ENCODE data around the gene COX6A2.
"Not testable (repeated sequence)": the region's sequence is repeated elsewhere in the genome, so short reads cannot be mapped to it uniquely, and the experiment has no call there.

Gene COX6A2

DNA sequence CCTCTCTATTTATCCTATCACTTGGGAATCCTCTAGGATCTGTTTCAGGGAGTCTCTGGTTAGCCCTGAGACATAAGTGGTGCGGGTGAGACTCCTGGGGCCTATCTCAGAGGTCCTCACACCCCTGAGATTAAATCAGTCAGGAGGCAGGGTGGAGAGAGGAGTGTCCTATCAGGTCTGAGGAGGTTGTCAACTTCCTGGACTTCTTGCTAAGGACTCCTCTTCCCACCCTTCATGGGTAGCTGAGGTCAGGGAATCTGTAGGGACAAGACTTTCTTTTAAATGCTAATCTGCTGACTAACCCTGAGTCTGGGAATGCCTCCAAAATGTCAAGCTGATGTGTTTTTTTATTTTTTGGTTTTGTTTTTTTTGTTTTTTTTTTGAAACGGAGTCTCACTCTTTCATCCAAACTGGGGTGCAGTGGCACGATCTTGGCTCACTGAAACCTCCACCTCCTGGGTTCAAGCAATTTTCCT lies 24.5 kb upstream of the COX6A2 start:
- H3K27ac ChIP-seq (ENCODE audit: low read depth, low read length) = no peak overlapping the region
- H3K4ac ChIP-seq (ENCODE audit: low read depth, low read length) = no peak overlapping the region
- no peak overlapping the region for H3K9ac ChIP-seq (ENCODE audit: low read length)
- DNase-seq = peak; percentile 88
- no peak overlapping the region for H3K4me3 ChIP-seq (ENCODE audit: low read length)
- no peak overlapping the region for H3K18ac ChIP-seq (ENCODE audit: low read length)
- no peak overlapping the region for H3K23ac ChIP-seq (ENCODE audit: low read length)
- H3K36me3 ChIP-seq (ENCODE audit: control insufficient read depth, insufficient read depth, low read length) = no peaks in the 10 kb centered on the region
- no peak overlapping the region for H3K56ac ChIP-seq (ENCODE audit: low read length)
- H2BK15ac ChIP-seq (replicated peaks; ENCODE audit: low read depth) = no peak overlapping the region
- H3K4me1 ChIP-seq (ENCODE audit: control insufficient read depth, low read depth, low read length) = peaks cover 7% of the 10 kb centered on the region
- no peaks in the 10 kb centered on the region for H3K27me3 ChIP-seq (ENCODE audit: insufficient read depth, low read length, poor library complexity)
- no peak overlapping the region for H2AK5ac ChIP-seq (ENCODE audit: low read length)
- no peak overlapping the region for H3K4me2 ChIP-seq (ENCODE audit: low read length)
- peaks cover 16% of the 10 kb centered on the region for H3K79me2 ChIP-seq (ENCODE audit: control insufficient read depth, insufficient read depth, low read length)
- WGBS (ENCODE audit: extremely low coverage, insufficient coverage, low lambda C conversion rate) = no CpG with 5 or more reads among the region's 3 CpGs
- H4K8ac ChIP-seq (ENCODE audit: low read depth, low read length) = no peak overlapping the region
- H3K79me1 ChIP-seq (ENCODE audit: low read length) = peaks cover 17% of the 10 kb centered on the region
- H4K5ac ChIP-seq (ENCODE audit: low read length) = no peak overlapping the region
- H2BK5ac ChIP-seq (ENCODE audit: low read length) = no peak overlapping the region
- no peak overlapping the region for H2BK120ac ChIP-seq (ENCODE audit: low read depth, low read length)

DNA sequence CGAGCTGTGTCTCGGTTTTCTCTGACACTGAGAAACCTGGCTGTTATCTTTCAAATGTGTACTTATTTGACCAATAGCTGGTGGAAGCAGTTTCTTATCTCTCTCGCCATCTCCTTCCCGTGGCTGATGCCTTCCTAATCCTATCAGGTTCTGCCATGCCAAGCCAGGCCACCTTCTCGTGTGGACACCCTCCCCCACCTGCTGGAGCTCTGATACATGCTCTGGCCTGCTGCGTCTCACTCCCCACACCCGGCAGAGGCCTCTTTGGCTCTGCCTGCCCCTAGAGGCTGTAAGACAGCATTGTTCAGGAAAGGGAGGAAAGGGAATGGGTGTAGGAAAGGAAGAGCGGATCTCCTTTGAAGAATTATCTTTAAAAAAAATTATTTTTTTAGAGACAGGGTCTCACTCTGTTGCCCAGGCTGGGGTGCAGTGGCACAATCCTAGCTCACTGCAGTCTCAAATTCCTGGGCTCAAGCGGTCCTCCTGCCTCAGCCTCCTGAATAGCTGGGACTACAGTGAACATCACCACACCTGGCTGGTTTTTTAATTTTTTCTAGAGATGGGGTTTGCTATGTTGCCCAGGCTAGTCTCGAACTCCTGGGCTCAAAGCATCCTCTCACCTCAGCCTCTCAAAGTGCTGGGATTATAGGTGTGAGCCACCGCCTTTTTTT lies 23.7 kb upstream of the COX6A2 start:
- no peak overlapping the region for H4K8ac ChIP-seq (ENCODE audit: low read depth, low read length)
- no peak overlapping the region for H3K27ac ChIP-seq (ENCODE audit: low read depth, low read length)
- H2BK120ac ChIP-seq (ENCODE audit: low read depth, low read length) = no peak overlapping the region
- H3K36me3 ChIP-seq (ENCODE audit: control insufficient read depth, insufficient read depth, low read length) = no peaks in the 10 kb centered on the region
- no peak overlapping the region for H2AK5ac ChIP-seq (ENCODE audit: low read length)
- no peak overlapping the region for H4K5ac ChIP-seq (ENCODE audit: low read length)
- H3K27me3 ChIP-seq (ENCODE audit: insufficient read depth, low read length, poor library complexity) = no peaks in the 10 kb centered on the region
- H2BK15ac ChIP-seq (replicated peaks; ENCODE audit: low read depth) = no peak overlapping the region
- H3K79me2 ChIP-seq (ENCODE audit: control insufficient read depth, insufficient read depth, low read length) = peaks cover 8% of the 10 kb centered on the region
- H3K9ac ChIP-seq (ENCODE audit: low read length) = no peak overlapping the region
- H3K18ac ChIP-seq (ENCODE audit: low read length) = no peak overlapping the region
- peak; percentile 94 for DNase-seq
- H3K4me2 ChIP-seq (ENCODE audit: low read length) = no peak overlapping the region
- H2BK5ac ChIP-seq (ENCODE audit: low read length) = no peak overlapping the region
- WGBS (ENCODE audit: extremely low coverage, insufficient coverage, low lambda C conversion rate) = no CpG with 5 or more reads among the region's 11 CpGs
- H3K4me3 ChIP-seq (ENCODE audit: low read length) = no peak overlapping the region
- no peak overlapping the region for H3K56ac ChIP-seq (ENCODE audit: low read length)
- peaks cover 6% of the 10 kb centered on the region for H3K4me1 ChIP-seq (ENCODE audit: control insufficient read depth, low read depth, low read length)
- H3K23ac ChIP-seq (ENCODE audit: low read length) = no peak overlapping the region
- peaks cover 11% of the 10 kb centered on the region for H3K79me1 ChIP-seq (ENCODE audit: low read length)
- no peak overlapping the region for H3K4ac ChIP-seq (ENCODE audit: low read depth, low read length)

DNA sequence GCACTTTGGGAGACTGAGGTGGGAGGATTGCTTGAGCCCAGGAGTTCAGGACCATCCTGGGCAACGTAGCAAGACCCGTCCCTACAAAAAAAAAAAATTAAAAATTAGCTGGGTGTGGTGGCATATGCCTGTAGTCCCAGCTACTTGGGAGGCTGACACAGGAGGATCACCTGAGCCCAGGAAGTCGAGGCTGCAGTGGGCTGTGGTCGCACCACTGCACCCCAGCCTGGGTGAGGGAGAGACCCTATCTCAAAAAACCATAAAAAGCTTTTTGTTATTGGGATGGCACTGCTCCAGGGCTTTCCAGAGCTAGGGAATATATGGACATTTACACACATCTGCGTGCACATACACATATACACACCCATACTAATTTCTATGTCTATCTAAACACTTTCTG lies 23.0 kb upstream of the COX6A2 start:
- Histone ChIP-seq H3K23ac (ENCODE audit: low read length) (no peak overlapping the region), H3K4me2 (ENCODE audit: low read length) (no peak overlapping the region), H3K4me3 (ENCODE audit: low read length) (no peak overlapping the region), H3K9ac (ENCODE audit: low read length) (no peak overlapping the region), H3K27me3 (ENCODE audit: insufficient read depth, low read length, poor library complexity) (no peaks in the 10 kb centered on the region), H3K79me1 (ENCODE audit: low read length) (peaks cover 7% of the 10 kb centered on the region), H2AK5ac (ENCODE audit: low read length) (no peak overlapping the region), H3K27ac (ENCODE audit: low read depth, low read length) (no peak overlapping the region), H4K5ac (ENCODE audit: low read length) (no peak overlapping the region), H2BK5ac (ENCODE audit: low read length) (no peak overlapping the region), H3K4me1 (ENCODE audit: control insufficient read depth, low read depth, low read length) (peaks cover 6% of the 10 kb centered on the region), H2BK120ac (ENCODE audit: low read depth, low read length) (no peak overlapping the region), H3K79me2 (ENCODE audit: control insufficient read depth, insufficient read depth, low read length) (peaks cover 3% of the 10 kb centered on the region), H3K56ac (ENCODE audit: low read length) (no peak overlapping the region), H2BK15ac (replicated peaks; ENCODE audit: low read depth) (no peak overlapping the region), H3K36me3 (ENCODE audit: control insufficient read depth, insufficient read depth, low read length) (no peaks in the 10 kb centered on the region), H3K4ac (ENCODE audit: low read depth, low read length) (no peak overlapping the region), H4K8ac (ENCODE audit: low read depth, low read length) (no peak overlapping the region), H3K18ac (ENCODE audit: low read length) (no peak overlapping the region)
- no peak for DNase-seq
- no CpG with 5 or more reads among the region's 5 CpGs for WGBS (ENCODE audit: extremely low coverage, insufficient coverage, low lambda C conversion rate)

DNA sequence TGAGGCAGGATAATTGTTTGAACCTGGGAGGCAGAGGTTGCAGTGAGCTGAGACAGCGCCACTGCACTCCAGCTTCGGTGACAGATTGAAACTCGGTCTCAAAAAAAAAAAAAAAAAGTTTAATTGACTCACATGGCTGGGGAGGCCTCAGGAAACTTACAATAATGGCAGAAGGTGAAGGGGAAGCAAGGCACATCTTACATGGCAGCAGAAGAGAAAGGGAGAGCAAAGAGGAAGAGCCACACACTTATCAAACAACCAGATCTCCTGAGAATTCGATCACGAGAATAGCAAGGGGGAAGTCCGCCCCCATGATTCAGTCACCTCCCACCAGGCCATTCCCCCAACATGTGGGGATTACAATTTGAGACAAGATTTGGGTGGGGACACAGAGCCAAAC lies 17.8 kb upstream of the COX6A2 start:
- H3K27ac ChIP-seq (ENCODE audit: low read depth, low read length); H3K56ac ChIP-seq (ENCODE audit: low read length); H4K8ac ChIP-seq (ENCODE audit: low read depth, low read length); H3K18ac ChIP-seq (ENCODE audit: low read length); H4K5ac ChIP-seq (ENCODE audit: low read length); H2BK15ac ChIP-seq (replicated peaks; ENCODE audit: low read depth); H3K27me3 ChIP-seq (ENCODE audit: insufficient read depth, low read length, poor library complexity); H2BK5ac ChIP-seq (ENCODE audit: low read length); H3K4me3 ChIP-seq (ENCODE audit: low read length); H3K36me3 ChIP-seq (ENCODE audit: control insufficient read depth, insufficient read depth, low read length); H3K4ac ChIP-seq (ENCODE audit: low read depth, low read length); H3K79me1 ChIP-seq (ENCODE audit: low read length); H3K9ac ChIP-seq (ENCODE audit: low read length); H2AK5ac ChIP-seq (ENCODE audit: low read length); DNase-seq; H3K4me1 ChIP-seq (ENCODE audit: control insufficient read depth, low read depth, low read length); H3K79me2 ChIP-seq (ENCODE audit: control insufficient read depth, insufficient read depth, low read length); H2BK120ac ChIP-seq (ENCODE audit: low read depth, low read length); H3K4me2 ChIP-seq (ENCODE audit: low read length); H3K23ac ChIP-seq (ENCODE audit: low read length): not testable (repeated sequence)
- no CpG with 5 or more reads among the region's 6 CpGs for WGBS (ENCODE audit: extremely low coverage, insufficient coverage, low lambda C conversion rate)

GRCh38 chr16:31441956-31442355 lies 13.8 kb upstream of the COX6A2 start:
- H3K4ac ChIP-seq (ENCODE audit: low read depth, low read length) = no peak overlapping the region
- no peak overlapping the region for H3K27ac ChIP-seq (ENCODE audit: low read depth, low read length)
- H3K4me3 ChIP-seq (ENCODE audit: low read length) = no peak overlapping the region
- no peak overlapping the region for H4K8ac ChIP-seq (ENCODE audit: low read depth, low read length)
- no peak overlapping the region for H2BK15ac ChIP-seq (replicated peaks; ENCODE audit: low read depth)
- no peak overlapping the region for H3K9ac ChIP-seq (ENCODE audit: low read length)
- H3K18ac ChIP-seq (ENCODE audit: low read length) = no peak overlapping the region
- no peak overlapping the region for H2BK120ac ChIP-seq (ENCODE audit: low read depth, low read length)
- H4K5ac ChIP-seq (ENCODE audit: low read length) = no peak overlapping the region
- no peak overlapping the region for H3K56ac ChIP-seq (ENCODE audit: low read length)
- no peaks in the 10 kb centered on the region for H3K4me1 ChIP-seq (ENCODE audit: control insufficient read depth, low read depth, low read length)
- no peak overlapping the region for H3K23ac ChIP-seq (ENCODE audit: low read length)
- no peak overlapping the region for H2BK5ac ChIP-seq (ENCODE audit: low read length)
- no peaks in the 10 kb centered on the region for H3K79me1 ChIP-seq (ENCODE audit: low read length)
- DNase-seq = no peak
- no CpG with 5 or more reads among the region's 34 CpGs for WGBS (ENCODE audit: extremely low coverage, insufficient coverage, low lambda C conversion rate)
- H3K36me3 ChIP-seq (ENCODE audit: control insufficient read depth, insufficient read depth, low read length) = no peaks in the 10 kb centered on the region
- no peaks in the 10 kb centered on the region for H3K79me2 ChIP-seq (ENCODE audit: control insufficient read depth, insufficient read depth, low read length)
- no peak overlapping the region for H2AK5ac ChIP-seq (ENCODE audit: low read length)
- no peaks in the 10 kb centered on the region for H3K27me3 ChIP-seq (ENCODE audit: insufficient read depth, low read length, poor library complexity)
- no peak overlapping the region for H3K4me2 ChIP-seq (ENCODE audit: low read length)
